Measurements from ENCODE around the gene CAMK1D.

DNA sequence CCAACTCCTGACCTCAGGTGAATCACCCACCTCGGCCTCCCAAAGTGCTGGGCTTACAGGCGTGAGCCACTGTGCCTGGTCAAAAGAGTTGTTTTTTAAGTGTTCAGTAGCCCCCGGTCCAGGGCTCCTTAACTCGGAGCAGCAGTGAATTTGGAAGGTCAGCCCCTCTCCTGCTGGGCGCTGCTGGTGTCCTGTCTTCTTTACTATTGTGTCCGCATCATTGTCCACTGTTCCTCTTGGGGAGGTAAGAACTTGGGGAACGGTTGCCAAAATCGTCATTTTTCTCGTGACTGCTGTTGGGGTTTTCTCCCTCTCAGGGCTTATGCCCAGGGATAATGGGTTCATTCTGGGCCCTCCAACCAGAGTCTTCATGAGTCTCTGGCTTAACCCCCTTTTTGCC is 46.7 kb downstream of the CAMK1D start:
- TF ChIP-seq, protein P1, sequence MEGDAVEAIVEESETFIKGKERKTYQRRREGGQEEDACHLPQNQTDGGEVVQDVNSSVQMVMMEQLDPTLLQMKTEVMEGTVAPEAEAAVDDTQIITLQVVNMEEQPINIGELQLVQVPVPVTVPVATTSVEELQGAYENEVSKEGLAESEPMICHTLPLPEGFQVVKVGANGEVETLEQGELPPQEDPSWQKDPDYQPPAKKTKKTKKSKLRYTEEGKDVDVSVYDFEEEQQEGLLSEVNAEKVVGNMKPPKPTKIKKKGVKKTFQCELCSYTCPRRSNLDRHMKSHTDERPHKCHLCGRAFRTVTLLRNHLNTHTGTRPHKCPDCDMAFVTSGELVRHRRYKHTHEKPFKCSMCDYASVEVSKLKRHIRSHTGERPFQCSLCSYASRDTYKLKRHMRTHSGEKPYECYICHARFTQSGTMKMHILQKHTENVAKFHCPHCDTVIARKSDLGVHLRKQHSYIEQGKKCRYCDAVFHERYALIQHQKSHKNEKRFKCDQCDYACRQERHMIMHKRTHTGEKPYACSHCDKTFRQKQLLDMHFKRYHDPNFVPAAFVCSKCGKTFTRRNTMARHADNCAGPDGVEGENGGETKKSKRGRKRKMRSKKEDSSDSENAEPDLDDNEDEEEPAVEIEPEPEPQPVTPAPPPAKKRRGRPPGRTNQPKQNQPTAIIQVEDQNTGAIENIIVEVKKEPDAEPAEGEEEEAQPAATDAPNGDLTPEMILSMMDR (IDR thresholded peaks at IDR 0.05; ENCODE audit: low read depth, low read length): no peak
- no peak for TF ChIP-seq POLR2A (IDR thresholded peaks at IDR 0.05; ENCODE audit: extremely low read depth, insufficient read length)

All from NB4 (cell line).